ENCODE results near the gene SP140.
A peak's percentile ranks its signal among the peaks of the same experiment; 100 is the strongest.

The SP140 gene

GRCh38 chr2:230322561-230323384, 97.2 kb downstream of the SP140 start:
- Histone ChIP-seq H3K27ac (ENCODE audit: low read depth, low read length) (no peak overlapping the region), H3K4me3 (ENCODE audit: low read depth in 1 of 5, low read length in 5 of 5) (no peak overlapping the region), H3K36me3 (ENCODE audit: control insufficient read depth in 5 of 5, insufficient read depth in 5 of 5, low read length in 5 of 5) (no peaks in the 10 kb centered on the region), H3K9me3 (ENCODE audit: control insufficient read depth in 5 of 5, low read length in 5 of 5) (peaks cover 0 to 15% (median 13%) of the 10 kb centered on the region in 5 donors), H3K27me3 (ENCODE audit: control insufficient read depth in 5 of 5, insufficient read depth in 4 of 5, low read length in 5 of 5) (no peaks in the 10 kb centered on the region), H3K9ac (ENCODE audit: low read length in 5 of 5) (no peak overlapping the region), H3K4me1 (ENCODE audit: control insufficient read depth in 5 of 5, insufficient read depth in 5 of 5, low read length in 5 of 5) (peaks cover 3 to 30% (median 14%) of the 10 kb centered on the region in 5 donors)

- H3K27ac ChIP-seq (ENCODE audit: low read depth, low read length), result no peak overlapping the region
- peaks cover 3 to 34% (median 19%) of the 10 kb centered on the region in 5 donors for H3K4me1 ChIP-seq (ENCODE audit: control insufficient read depth in 5 of 5, insufficient read depth in 5 of 5, low read length in 5 of 5)
These were observed 98.0 kb downstream of the SP140 start for GRCh38 chr2:230323385-230324106.

GRCh38 chr2:230324503-230324902, 99.0 kb downstream of the SP140 start:
- Histone ChIP-seq H3K36me3 (ENCODE audit: control insufficient read depth in 5 of 5, insufficient read depth in 5 of 5, low read length in 5 of 5) (no peaks in the 10 kb centered on the region), H3K27ac (ENCODE audit: low read depth, low read length) (no peak overlapping the region), H3K9ac (ENCODE audit: low read length in 5 of 5) (no peak overlapping the region), H3K9me3 (ENCODE audit: control insufficient read depth in 5 of 5, low read length in 5 of 5) (peaks cover 0 to 15% (median 13%) of the 10 kb centered on the region in 5 donors), H3K27me3 (ENCODE audit: control insufficient read depth in 5 of 5, insufficient read depth in 4 of 5, low read length in 5 of 5) (no peaks in the 10 kb centered on the region), H3K4me1 (ENCODE audit: control insufficient read depth in 5 of 5, insufficient read depth in 5 of 5, low read length in 5 of 5) (peaks cover 2 to 24% (median 23%) of the 10 kb centered on the region in 5 donors), H3K4me3 (ENCODE audit: low read depth in 1 of 5, low read length in 5 of 5) (no peak overlapping the region)

More at GRCh38 chr2:230323385-230324106, 98.0 kb downstream of the SP140 start:
- Histone ChIP-seq H3K36me3 (ENCODE audit: control insufficient read depth in 5 of 5, insufficient read depth in 5 of 5, low read length in 5 of 5) (no peaks in the 10 kb centered on the region), H3K27me3 (ENCODE audit: control insufficient read depth in 5 of 5, insufficient read depth in 4 of 5, low read length in 5 of 5) (no peaks in the 10 kb centered on the region), H3K4me3 (ENCODE audit: low read depth in 1 of 5, low read length in 5 of 5) (no peak overlapping the region), H3K9ac (ENCODE audit: low read length in 5 of 5) (no peak overlapping the region), H3K9me3 (ENCODE audit: control insufficient read depth in 5 of 5, low read length in 5 of 5) (peaks cover 0 to 15% (median 13%) of the 10 kb centered on the region in 5 donors)

GRCh38 chr2:230325316-230326243, 100.0 kb downstream of the SP140 start:
- Histone ChIP-seq H3K27ac (ENCODE audit: low read depth, low read length) (no peak overlapping the region), H3K4me1 (ENCODE audit: control insufficient read depth in 5 of 5, insufficient read depth in 5 of 5, low read length in 5 of 5) (peaks cover 2 to 27% (median 24%) of the 10 kb centered on the region in 5 donors), H3K9ac (ENCODE audit: low read length in 5 of 5) (no peak overlapping the region), H3K4me3 (ENCODE audit: low read depth in 1 of 5, low read length in 5 of 5) (no peak overlapping the region), H3K9me3 (ENCODE audit: control insufficient read depth in 5 of 5, low read length in 5 of 5) (peaks cover 0 to 15% (median 13%) of the 10 kb centered on the region in 5 donors), H3K27me3 (ENCODE audit: control insufficient read depth in 5 of 5, insufficient read depth in 4 of 5, low read length in 5 of 5) (no peaks in the 10 kb centered on the region), H3K36me3 (ENCODE audit: control insufficient read depth in 5 of 5, insufficient read depth in 5 of 5, low read length in 5 of 5) (no peaks in the 10 kb centered on the region)

GRCh38 chr2:230326453-230327417, 101.2 kb downstream of the SP140 start, which contains the start of gene SP140L:
TSS of gene SP140L (plus strand) at chr2:230327193. CDS start at chr2:230327270, 77 bp downstream.
- Histone ChIP-seq H3K36me3 (ENCODE audit: control insufficient read depth in 5 of 5, insufficient read depth in 5 of 5, low read length in 5 of 5) (peaks cover 0 to 2% (median 0%) of the 10 kb centered on the region in 5 donors), H3K27me3 (ENCODE audit: control insufficient read depth in 5 of 5, insufficient read depth in 4 of 5, low read length in 5 of 5) (no peaks in the 10 kb centered on the region), H3K4me1 (ENCODE audit: control insufficient read depth in 5 of 5, insufficient read depth in 5 of 5, low read length in 5 of 5) (peaks cover 2 to 27% (median 24%) of the 10 kb centered on the region in 5 donors), H3K27ac (ENCODE audit: low read depth, low read length) (peak within 1 kb of the TSS; percentile 81), H3K9ac (ENCODE audit: low read length in 5 of 5) (peak within 1 kb of the TSS; percentile 42 to 78 (median 70)), H3K9me3 (ENCODE audit: control insufficient read depth in 5 of 5, low read length in 5 of 5) (peaks cover 0 to 11% (median 11%) of the 10 kb centered on the region in 5 donors), H3K4me3 (ENCODE audit: low read depth in 1 of 5, low read length in 5 of 5) (peak within 1 kb of the TSS; percentile 68 to 90 (median 82))

- H3K4me3 ChIP-seq (ENCODE audit: low read depth in 1 of 5, low read length in 5 of 5), result peak overlapping the region; percentile 68 to 90 (median 82)
- H3K9me3 ChIP-seq (ENCODE audit: control insufficient read depth in 5 of 5, low read length in 5 of 5), result peaks cover 0 to 11% (median 10%) of the 10 kb centered on the region in 5 donors
- H3K9ac ChIP-seq (ENCODE audit: low read length in 5 of 5), result peak overlapping the region; percentile 42 to 78 (median 70)
- H3K27ac ChIP-seq (ENCODE audit: low read depth, low read length), result peak overlapping the region; percentile 81
- peaks cover 0 to 5% (median 0%) of the 10 kb centered on the region in 5 donors for H3K36me3 ChIP-seq (ENCODE audit: control insufficient read depth in 5 of 5, insufficient read depth in 5 of 5, low read length in 5 of 5)
- no peaks in the 10 kb centered on the region for H3K27me3 ChIP-seq (ENCODE audit: control insufficient read depth in 5 of 5, insufficient read depth in 4 of 5, low read length in 5 of 5)
- H3K4me1 ChIP-seq (ENCODE audit: control insufficient read depth in 5 of 5, insufficient read depth in 5 of 5, low read length in 5 of 5), result peaks cover 2 to 27% (median 24%) of the 10 kb centered on the region in 5 donors
These were observed 102.0 kb downstream of the SP140 start for GRCh38 chr2:230327418-230328154.

- Histone ChIP-seq H3K9me3 (ENCODE audit: control insufficient read depth in 5 of 5, low read length in 5 of 5) (peaks cover 0 to 6% (median 5%) of the 10 kb centered on the region in 5 donors), H3K4me1 (ENCODE audit: control insufficient read depth in 5 of 5, insufficient read depth in 5 of 5, low read length in 5 of 5) (peaks cover 2 to 27% (median 24%) of the 10 kb centered on the region in 5 donors), H3K4me3 (ENCODE audit: low read depth in 1 of 5, low read length in 5 of 5) (peak overlapping the region in 3 of 5 donors; percentile 3 to 90 (median 68)), H3K9ac (ENCODE audit: low read length in 5 of 5) (no peak overlapping the region), H3K27ac (ENCODE audit: low read depth, low read length) (no peak overlapping the region), H3K36me3 (ENCODE audit: control insufficient read depth in 5 of 5, insufficient read depth in 5 of 5, low read length in 5 of 5) (peaks cover 0 to 7% (median 0%) of the 10 kb centered on the region in 5 donors), H3K27me3 (ENCODE audit: control insufficient read depth in 5 of 5, insufficient read depth in 4 of 5, low read length in 5 of 5) (no peaks in the 10 kb centered on the region)
These were observed 102.6 kb downstream of the SP140 start for GRCh38 chr2:230328155-230328458.

GRCh38 chr2:230329946-230330605, 104.5 kb downstream of the SP140 start:
- Histone ChIP-seq H3K36me3 (ENCODE audit: control insufficient read depth in 5 of 5, insufficient read depth in 5 of 5, low read length in 5 of 5) (peaks cover 3 to 15% (median 6%) of the 10 kb centered on the region in 5 donors), H3K4me3 (ENCODE audit: low read depth in 1 of 5, low read length in 5 of 5) (no peak overlapping the region), H3K27ac (ENCODE audit: low read depth, low read length) (no peak overlapping the region), H3K9me3 (ENCODE audit: control insufficient read depth in 5 of 5, low read length in 5 of 5) (no peaks in the 10 kb centered on the region), H3K9ac (ENCODE audit: low read length in 5 of 5) (no peak overlapping the region), H3K4me1 (ENCODE audit: control insufficient read depth in 5 of 5, insufficient read depth in 5 of 5, low read length in 5 of 5) (peaks cover 2 to 27% (median 24%) of the 10 kb centered on the region in 5 donors), H3K27me3 (ENCODE audit: control insufficient read depth in 5 of 5, insufficient read depth in 4 of 5, low read length in 5 of 5) (no peaks in the 10 kb centered on the region)

Data from subcutaneous abdominal adipose tissue (tissue), 5 donors.